GM23338 (cell line): ENCODE data around the gene ZNF708. TPM values are rescaled to one million over a fixed set of nuclear protein-coding genes. Genes with fewer than 3 reads are reported as not detected.

ENCODE experiments used
- ATAC-seq: fragments of 200-7000 bp; cut with Tn5 transposase; 3 replicates; pipeline ENCODE4 v1.9.1; 2020
- DNase-seq: peaks from one replicate; pipeline ENCODE4 v3.0.0-alpha.2; 2015; ENCODE audit warnings: low spot score
- H2AFZ ChIP-seq: fragments of 200-600 bp; sonication (generic); 2 replicates; pipeline ENCODE4 v1.8.0; 2016; ENCODE audit warnings: antibody characterized with exemption, mild to moderate bottlenecking, moderate library complexity
- H3F3A ChIP-seq: fragments of 200-600 bp; sonication (generic); replicated peaks from 2 replicates; pipeline ENCODE4 v1.8.0; 2017; ENCODE audit warnings: antibody characterized with exemption, mixed run types, low read depth
- H3K27ac ChIP-seq: fragments of 200-600 bp; sonication (generic); 2 replicates; pipeline ENCODE4 v1.6.1; 2016; ENCODE audit warnings: low read depth
- H3K27me3 ChIP-seq: fragments of 200-600 bp; sonication (generic); 2 replicates; pipeline ENCODE4 v1.8.0; 2016; ENCODE audit warnings: mild to moderate bottlenecking, mixed run types, moderate library complexity; ENCODE audit not compliant: insufficient read depth
- H3K36me3 ChIP-seq: fragments of 200-600 bp; sonication (generic); 2 replicates; pipeline ENCODE4 v1.8.0; 2016; ENCODE audit warnings: mild to moderate bottlenecking; ENCODE audit not compliant: insufficient read depth
- H3K4me1 ChIP-seq: fragments of 200-600 bp; sonication (generic); 2 replicates; pipeline ENCODE4 v1.8.0; 2016; ENCODE audit warnings: mild to moderate bottlenecking, moderate library complexity; ENCODE audit not compliant: insufficient read depth
- H3K4me2 ChIP-seq: fragments of 200-600 bp; sonication (generic); 2 replicates; pipeline ENCODE4 v1.7.1; 2017; ENCODE audit warnings: mixed run types
- H3K4me3 ChIP-seq: fragments of 200-600 bp; sonication (generic); 2 replicates; pipeline ENCODE4 v1.6.1; 2016; ENCODE audit warnings: mixed run types
- H3K79me2 ChIP-seq: fragments of 200-600 bp; sonication (generic); replicated peaks from 2 replicates; pipeline ENCODE4 v1.8.0; 2017; ENCODE audit warnings: mild to moderate bottlenecking; ENCODE audit not compliant: insufficient read depth
- H3K9me2 ChIP-seq: fragments of 200-600 bp; sonication (generic); 2 replicates; pipeline ENCODE4 v1.8.0; 2017; ENCODE audit not compliant: insufficient read depth
- H4K20me1 ChIP-seq: fragments of 200-600 bp; sonication (generic); replicated peaks from 2 replicates; pipeline ENCODE4 v1.8.0; 2017; ENCODE audit warnings: mild to moderate bottlenecking; ENCODE audit not compliant: insufficient read depth
- H3K27ac Mint-ChIP-seq: 2 replicates; pipeline ENCODE4 v1.8.0; 2020; ENCODE audit warnings: inconsistent platforms, mild to moderate bottlenecking, moderate library complexity, mixed read lengths
- H3K27me3 Mint-ChIP-seq: 3 replicates; pipeline ENCODE4 v1.8.0; 2022; ENCODE audit warnings: low read depth, mild to moderate bottlenecking, moderate library complexity, mixed read lengths, inconsistent platforms; ENCODE audit not compliant: insufficient read depth, poor library complexity
- H3K36me3 Mint-ChIP-seq: 3 replicates; pipeline ENCODE4 v1.8.0; 2021; ENCODE audit warnings: low read depth, mild to moderate bottlenecking, inconsistent platforms, moderate library complexity, mixed read lengths
- H3K4me1 Mint-ChIP-seq: 3 replicates; pipeline ENCODE4 v1.8.0; 2020; ENCODE audit warnings: mild to moderate bottlenecking, inconsistent platforms, mixed read lengths
- H3K4me3 Mint-ChIP-seq: 3 replicates; pipeline ENCODE4 v1.8.0; 2021; ENCODE audit warnings: moderate library complexity, mild to moderate bottlenecking, inconsistent platforms, mixed read lengths
- H3K9me3 Mint-ChIP-seq: 3 replicates; pipeline ENCODE4 v1.8.0; 2020; ENCODE audit warnings: moderate library complexity, mild to moderate bottlenecking, inconsistent platforms, mixed read lengths
- CREB1 ChIP-seq: fragments of 250-450 bp; sonication (Bioruptor Pico); IDR thresholded peaks from 2 replicates; pipeline ENCODE4 v1.5.0; 2020; ENCODE audit warnings: low read depth, mild to moderate bottlenecking, moderate library complexity
- CTCF ChIP-seq, 2 experiments: fragments of 200-600 bp in 1 of 2; sonication (generic) in 1 of 2; conservative IDR thresholded peaks; 2 replicates each; pipeline versions ENCODE4 v1.5.1 to v1.6.1; 2016 to 2017; ENCODE audit warnings: antibody characterized with exemption in 2 of 2, low read depth in 2 of 2, mild to moderate bottlenecking in 2 of 2, moderate library complexity in 1 of 2
- ETS1 ChIP-seq: IDR thresholded peaks from 2 replicates; pipeline ENCODE4 v1.6.1; 2016; ENCODE audit warnings: antibody characterized with exemption
- EZH2 ChIP-seq: fragments of 200-600 bp; sonication (generic); IDR thresholded peaks from one replicate; pipeline ENCODE4 v1.8.0; 2017; ENCODE audit warnings: antibody characterized with exemption, mild to moderate bottlenecking, low read depth; ENCODE audit not compliant: unreplicated experiment
- EZH2phosphoT487 ChIP-seq: fragments of 200-600 bp; sonication (generic); IDR thresholded peaks from one replicate; pipeline ENCODE4 v1.8.1; 2018; ENCODE audit warnings: antibody characterized with exemption; ENCODE audit not compliant: unreplicated experiment
- JUNB ChIP-seq: IDR thresholded peaks from one replicate; pipeline ENCODE4 v1.6.1; 2016; ENCODE audit warnings: antibody characterized with exemption; ENCODE audit not compliant: unreplicated experiment
- NANOG ChIP-seq: IDR thresholded peaks from 2 replicates; pipeline ENCODE4 v1.6.1; 2016; ENCODE audit warnings: antibody characterized with exemption, borderline replicate concordance
- POLR2AphosphoS5 ChIP-seq: IDR thresholded peaks from 2 replicates; pipeline ENCODE4 v1.6.1; 2016; ENCODE audit warnings: antibody characterized with exemption, low read depth
- REST ChIP-seq: IDR thresholded peaks from one replicate; pipeline ENCODE4 v1.6.1; 2018; ENCODE audit warnings: antibody characterized with exemption; ENCODE audit not compliant: unreplicated experiment
- STAT1 ChIP-seq: IDR thresholded peaks from one replicate; pipeline ENCODE4 v1.6.1; 2016; ENCODE audit warnings: antibody characterized with exemption; ENCODE audit not compliant: unreplicated experiment
- ZNF114 ChIP-seq: fragments of 250-450 bp; sonication (Bioruptor Pico); IDR thresholded peaks from 2 replicates; pipeline ENCODE4 v1.5.0; 2020; ENCODE audit warnings: mild to moderate bottlenecking, moderate library complexity
- ZNF331 ChIP-seq: fragments of 250-450 bp; sonication (Bioruptor Pico); IDR thresholded peaks from 2 replicates; pipeline ENCODE4 v1.5.0; 2020; ENCODE audit warnings: low read depth, mild to moderate bottlenecking, moderate library complexity
- ZNF462 ChIP-seq: fragments of 250-450 bp; sonication (Bioruptor Pico); IDR thresholded peaks from 2 replicates; pipeline ENCODE4 v1.5.0; 2020; ENCODE audit warnings: mild to moderate bottlenecking, moderate library complexity
- polyA plus RNA-seq: library from polyadenylated mRNA; unstranded; fragments of >200 nt; fragmentation: Nextera tagmentation; extraction: Ambion mirVana; gene quantifications from 2 replicates; pipeline ENCODE4 v1.2.1, GENCODE V29; 2016
- total RNA-seq: library from RNA; depleted of rRNA; stranded (reverse); fragments of >200 nt; shearing (Covaris generic); gene quantifications from 2 replicates; pipeline ENCODE4 v1.2.3, GENCODE V29; 2014

The ZNF708 gene
- total and polyA plus RNA-seq, 2 experiments from 2014 or later: 15.7 to 71.9 TPM

- Mint-ChIP-seq H3K36me3 (peaks cover 20% of the 10 kb centered on the region; the same call in 2 of the 3 replicates), H3K27me3 (peaks cover 7% of the 10 kb centered on the region), H3K9me3 (no peaks in the 10 kb centered on the region), H3K4me1 (peaks cover 28% of the 10 kb centered on the region), H3K4me3 (no peak overlapping the region), H3K27ac (no peak overlapping the region)
- no peaks in the 10 kb centered on the region; the same call in 1 of the 2 replicates for H3K9me2 ChIP-seq
- no peak overlapping the region for H3K27ac ChIP-seq
- H3F3A ChIP-seq: no peaks in the 10 kb centered on the region
- H3K27me3 ChIP-seq: no peaks in the 10 kb centered on the region
- TF ChIP-seq EZH2phosphoT487: no peak
- TF ChIP-seq CREB1: no peak
- TF ChIP-seq POLR2AphosphoS5: no peak
- TF ChIP-seq ZNF331 (CRISPR knock-in tag): no peak
- TF ChIP-seq ZNF114 (CRISPR knock-in tag): no peak
- TF ChIP-seq ETS1: no peak
- TF ChIP-seq ZNF462 (CRISPR knock-in tag): no peak
- TF ChIP-seq REST: no peak
- TF ChIP-seq STAT1: no peak
- no peak for TF ChIP-seq JUNB
- TF ChIP-seq CTCF (conservative IDR thresholded peaks at IDR 0.05; ENCODE audit: low read depth in 2 of 2): no peak
- no peak for TF ChIP-seq EZH2
- TF ChIP-seq NANOG: no peak
- peaks cover 21% of the 10 kb centered on the region for H3K4me1 ChIP-seq
- DNase-seq (peak; percentile 17), ATAC-seq (peak; percentile 79)
- H3K4me3 ChIP-seq: no peak overlapping the region
- H3K36me3 ChIP-seq: no peaks in the 10 kb centered on the region
- H2AFZ ChIP-seq: no peak overlapping the region
- peaks cover 100% of the 10 kb centered on the region for H3K79me2 ChIP-seq
- peaks cover 61% of the 10 kb centered on the region for H4K20me1 ChIP-seq
- no peak overlapping the region for H3K4me2 ChIP-seq
These were observed 11.4 kb downstream of the ZNF708 start for GRCh38 chr19:21317821-21318220.
